SK-N-SH treated with all-trans-retinoic acid at 6 μM for 48 hours (cell line): ENCODE results near the gene TMEM201.

Experiments
- ATAC-seq: fragments of 200-7000 bp; cut with Tn5 transposase; 3 replicates; pipeline ENCODE4 v1.9.1; 2020; ENCODE audit warnings: mild to moderate bottlenecking, moderate library complexity
- ARNTL ChIP-seq: fragments of 450-650 bp; formaldehyde crosslinking; IDR thresholded peaks from 2 replicates; pipeline ENCODE4 v1.5.0; 2020; ENCODE audit warnings: low read depth, mild to moderate bottlenecking, moderate library complexity, borderline replicate concordance
- BACH2 ChIP-seq: fragments of 250-450 bp; sonication (Bioruptor Pico); IDR thresholded peaks from 2 replicates; pipeline ENCODE4 v1.9.0; 2021; ENCODE audit warnings: mild to moderate bottlenecking, borderline replicate concordance
- CSDC2 ChIP-seq: fragments of 250-450 bp; sonication (Bioruptor Pico); IDR thresholded peaks from 2 replicates; pipeline ENCODE4 v1.5.0; 2020; ENCODE audit warnings: mild to moderate bottlenecking, moderate library complexity
- CSRNP3 ChIP-seq: fragments of 250-450 bp; sonication (Bioruptor Pico); IDR thresholded peaks from 2 replicates; pipeline ENCODE4 v1.5.1; 2021; ENCODE audit warnings: mild to moderate bottlenecking, moderate library complexity
- ESRRG ChIP-seq: fragments of 250-450 bp; sonication (Bioruptor Pico); IDR thresholded peaks from 2 replicates; pipeline ENCODE4 v1.6.1; 2021; ENCODE audit warnings: mild to moderate bottlenecking
- ISL1 ChIP-seq: fragments of 250-450 bp; sonication (Bioruptor Pico); IDR thresholded peaks from 2 replicates; pipeline ENCODE4 v2.1.2; 2022; ENCODE audit warnings: mild to moderate bottlenecking, moderate library complexity
- OSR1 ChIP-seq: fragments of 250-450 bp; sonication (Bioruptor Pico); IDR thresholded peaks from 2 replicates; pipeline ENCODE4 v1.8.0; 2022; ENCODE audit warnings: moderate library complexity, mild to moderate bottlenecking, inconsistent platforms
- PATZ1 ChIP-seq: fragments of 250-450 bp; sonication (Bioruptor Pico); IDR thresholded peaks from 2 replicates; pipeline ENCODE4 v1.8.0; 2020; ENCODE audit warnings: mild to moderate bottlenecking, moderate library complexity, borderline replicate concordance
- POU6F1 ChIP-seq: fragments of 250-450 bp; sonication (Bioruptor Pico); IDR thresholded peaks from 2 replicates; pipeline ENCODE4 v1.8.0; 2021; ENCODE audit warnings: low read depth, mild to moderate bottlenecking, moderate library complexity, borderline replicate concordance
- RARB ChIP-seq: fragments of 250-450 bp; sonication (Bioruptor Pico); IDR thresholded peaks from 2 replicates; pipeline ENCODE4 v1.8.0; 2021; ENCODE audit warnings: mild to moderate bottlenecking, moderate library complexity
- SNAI2 ChIP-seq: fragments of 250-450 bp; sonication (Bioruptor Pico); IDR thresholded peaks from 2 replicates; pipeline ENCODE4 v1.5.0; 2020; ENCODE audit warnings: mild to moderate bottlenecking, moderate library complexity
- TCF4 ChIP-seq: fragments of 250-450 bp; sonication (Bioruptor Pico); IDR thresholded peaks from 2 replicates; pipeline ENCODE4 v1.8.0; 2021; ENCODE audit warnings: mild to moderate bottlenecking, moderate library complexity, borderline replicate concordance
- TOX ChIP-seq: fragments of 250-450 bp; sonication (Bioruptor Pico); IDR thresholded peaks from 2 replicates; pipeline ENCODE4 v1.8.0; 2021; ENCODE audit warnings: mild to moderate bottlenecking, moderate library complexity, borderline replicate concordance
- TSHZ2 ChIP-seq: fragments of 250-450 bp; sonication (Bioruptor Pico); IDR thresholded peaks from 2 replicates; pipeline ENCODE4 v1.5.0; 2020; ENCODE audit warnings: mild to moderate bottlenecking, moderate library complexity
- ZC3H10 ChIP-seq: fragments of 250-450 bp; sonication (Bioruptor Pico); IDR thresholded peaks from 2 replicates; pipeline ENCODE4 v1.5.1; 2021; ENCODE audit warnings: mild to moderate bottlenecking, moderate library complexity
- ZFP3 ChIP-seq: fragments of 250-450 bp; sonication (Bioruptor Pico); IDR thresholded peaks from 2 replicates; pipeline ENCODE4 v1.5.0; 2020; ENCODE audit warnings: mild to moderate bottlenecking, moderate library complexity
- ZFP30 ChIP-seq: fragments of 450-650 bp; formaldehyde crosslinking; IDR thresholded peaks from 2 replicates; pipeline ENCODE4 v1.5.0; 2022; ENCODE audit warnings: mild to moderate bottlenecking, moderate library complexity
- ZNF70 ChIP-seq: fragments of 450-650 bp; formaldehyde crosslinking; IDR thresholded peaks from 2 replicates; pipeline ENCODE4 v1.5.0; 2020; ENCODE audit warnings: mild to moderate bottlenecking, moderate library complexity
- ZNF8 ChIP-seq: fragments of 450-650 bp; formaldehyde crosslinking; IDR thresholded peaks from 2 replicates; pipeline ENCODE4 v1.5.0; 2020; ENCODE audit warnings: mild to moderate bottlenecking, moderate library complexity

Gene TMEM201

GRCh38 chr1:9593492-9594465 is 5.1 kb downstream of the TMEM201 start:
- TF ChIP-seq BACH2: no peak

GRCh38 chr1:9594471-9595155 is 5.9 kb downstream of the TMEM201 start:
- no peak for ATAC-seq
- TF ChIP-seq ZFP3 (CRISPR knock-in tag) (no peak), PATZ1 (no peak), ZC3H10 (CRISPR knock-in tag) (no peak), ISL1 (CRISPR knock-in tag) (no peak), ARNTL (CRISPR knock-in tag) (no peak), POU6F1 (CRISPR knock-in tag) (no peak), RARB (CRISPR knock-in tag) (no peak), ZNF70 (CRISPR knock-in tag) (no peak), TCF4 (no peak), BACH2 (no peak), ESRRG (CRISPR knock-in tag) (no peak), ZNF8 (CRISPR knock-in tag) (no peak), OSR1 (CRISPR knock-in tag) (no peak), TSHZ2 (CRISPR knock-in tag) (no peak), TOX (CRISPR knock-in tag) (no peak), CSRNP3 (CRISPR knock-in tag) (no peak), SNAI2 (CRISPR knock-in tag) (no peak), ZFP30 (CRISPR knock-in tag) (no peak), CSDC2 (no peak)

More at GRCh38 chr1:9593492-9594465, 5.1 kb downstream of the TMEM201 start:
- peak; percentile 75 for ATAC-seq

- no peak for ATAC-seq
- TF ChIP-seq OSR1 (CRISPR knock-in tag): no peak
- TF ChIP-seq ISL1 (CRISPR knock-in tag): no peak
- no peak for TF ChIP-seq ZFP30 (CRISPR knock-in tag)
- no peak for TF ChIP-seq POU6F1 (CRISPR knock-in tag)
- no peak for TF ChIP-seq ZNF70 (CRISPR knock-in tag)
- TF ChIP-seq RARB (CRISPR knock-in tag): no peak
- TF ChIP-seq, all 23 proteins: peak for 0
These were observed 6.7 kb downstream of the TMEM201 start for GRCh38 chr1:9595156-9595967.
